GM03348 (cell line): Measurements from ENCODE around the gene PEX14.
"Not testable (repeated sequence)": the region's sequence is repeated elsewhere in the genome, so short reads cannot be mapped to it uniquely, and the experiment has no call there.

Source experiments
- DNase-seq: peaks from one replicate; pipeline ENCODE4 v3.0.0; 2012; ENCODE audit warnings: low spot score

The PEX14 gene

GRCh38 chr1:10474613-10475507 lies at the start of gene PEX14:
Gene PEX14 (plus strand): TSS chr1:10474950. CDS start chr1:10474967, 17 bp downstream.
- peak; percentile 97 for DNase-seq

GRCh38 chr1:10425826-10426534 lies 48.8 kb upstream of the PEX14 start:
- DNase-seq = not testable (repeated sequence)

- DNase-seq = not testable (repeated sequence)
Measured at GRCh38 chr1:10426535-10426848, 48.3 kb upstream of the PEX14 start.

- DNase-seq = no peak
Measured at GRCh38 chr1:10428984-10429383, 45.8 kb upstream of the PEX14 start.

GRCh38 chr1:10429868-10430215 lies 44.9 kb upstream of the PEX14 start:
- DNase-seq = no peak

- peak; percentile 100 for DNase-seq
Measured at GRCh38 chr1:10430216-10431069, 44.3 kb upstream of the PEX14 start, which contains the start of gene CENPS. Gene CENPS (plus strand): TSS chr1:10430433. CDS start chr1:10430518, 85 bp downstream.

- DNase-seq = peak; percentile 36
Measured at GRCh38 chr1:10431070-10431730, 43.5 kb upstream of the PEX14 start.

GRCh38 chr1:10432910-10433700 lies 41.6 kb upstream of the PEX14 start:
- no peak for DNase-seq

- DNase-seq = no peak
Measured at GRCh38 chr1:10433790-10434189, 41.0 kb upstream of the PEX14 start.

GRCh38 chr1:10434590-10434989 lies 40.2 kb upstream of the PEX14 start:
- DNase-seq = no peak

- DNase-seq = no peak
Measured at GRCh38 chr1:10437052-10437451, 37.7 kb upstream of the PEX14 start.

- DNase-seq = no peak
Measured at GRCh38 chr1:10438677-10439163, 36.0 kb upstream of the PEX14 start.

- no peak for DNase-seq
Measured at GRCh38 chr1:10440305-10440704, 34.4 kb upstream of the PEX14 start.

GRCh38 chr1:10440794-10441193 lies 34.0 kb upstream of the PEX14 start:
- DNase-seq = no peak

GRCh38 chr1:10444248-10444647 lies 30.5 kb upstream of the PEX14 start:
- no peak for DNase-seq

GRCh38 chr1:10444795-10445397 lies 29.9 kb upstream of the PEX14 start:
- DNase-seq = no peak

- no peak for DNase-seq
Measured at GRCh38 chr1:10446790-10447422, 27.8 kb upstream of the PEX14 start.

- no peak for DNase-seq
Measured at GRCh38 chr1:10449751-10450150, 25.0 kb upstream of the PEX14 start, which contains the start of gene CORT. Gene CORT (plus strand): TSS chr1:10450031. CDS start chr1:10450224, 193 bp downstream.

- DNase-seq = no peak
Measured at GRCh38 chr1:10450156-10450814, 24.5 kb upstream of the PEX14 start.
